GM18868 (cell line): ENCODE measurements around the gene ACSBG1.
A peak's percentile ranks its signal among the peaks of the same experiment; 100 is the strongest.
"Not testable (repeated sequence)": the region's sequence is repeated elsewhere in the genome, so short reads cannot be mapped to it uniquely, and the experiment has no call there.

Source experiments
- ATAC-seq: cut with Tn5 transposase; IDR thresholded peaks from one replicate; pipeline ENCODE4 v1.9.1; 2021; ENCODE audit warnings: mild to moderate bottlenecking, moderate library complexity; ENCODE audit not compliant: unreplicated experiment

Gene ACSBG1

GRCh38 chr15:78251136-78251535, 16.8 kb upstream of the ACSBG1 start:
- no peak for ATAC-seq

DNA sequence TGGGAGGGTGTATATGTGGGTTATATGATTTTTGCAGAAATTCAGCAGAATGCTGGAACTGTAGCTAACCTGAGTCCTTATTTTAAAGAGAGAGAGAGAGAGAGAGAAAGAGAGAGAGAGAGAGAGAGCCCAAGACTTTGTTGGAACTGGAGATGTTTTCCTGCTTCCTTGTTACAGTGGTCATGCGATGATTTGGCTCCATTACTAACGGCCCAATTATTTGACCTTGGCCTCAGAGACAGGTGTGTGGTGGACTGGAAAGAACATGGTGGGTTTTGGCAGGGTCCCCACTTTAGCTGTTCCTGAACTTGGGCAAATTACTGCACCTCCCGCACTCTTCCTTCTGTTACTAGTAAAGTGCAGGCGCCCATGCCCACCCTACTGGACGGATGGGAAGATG, 14.8 kb upstream of the ACSBG1 start:
- ATAC-seq = no peak

GRCh38 chr15:78247911-78248310, 13.5 kb upstream of the ACSBG1 start:
- ATAC-seq = no peak

GRCh38 chr15:78245976-78246620, 11.7 kb upstream of the ACSBG1 start:
- ATAC-seq = not testable (repeated sequence)

GRCh38 chr15:78245392-78245791, 11.0 kb upstream of the ACSBG1 start:
- ATAC-seq = not testable (repeated sequence)

GRCh38 chr15:78244893-78245292, 10.5 kb upstream of the ACSBG1 start:
- ATAC-seq = no peak

- ATAC-seq = no peak
Measured at GRCh38 chr15:78244101-78244500, 9.7 kb upstream of the ACSBG1 start.

- ATAC-seq = no peak
Measured at GRCh38 chr15:78243491-78243941, 9.2 kb upstream of the ACSBG1 start.

- no peak for ATAC-seq
Measured at GRCh38 chr15:78243058-78243457, 8.7 kb upstream of the ACSBG1 start.

DNA sequence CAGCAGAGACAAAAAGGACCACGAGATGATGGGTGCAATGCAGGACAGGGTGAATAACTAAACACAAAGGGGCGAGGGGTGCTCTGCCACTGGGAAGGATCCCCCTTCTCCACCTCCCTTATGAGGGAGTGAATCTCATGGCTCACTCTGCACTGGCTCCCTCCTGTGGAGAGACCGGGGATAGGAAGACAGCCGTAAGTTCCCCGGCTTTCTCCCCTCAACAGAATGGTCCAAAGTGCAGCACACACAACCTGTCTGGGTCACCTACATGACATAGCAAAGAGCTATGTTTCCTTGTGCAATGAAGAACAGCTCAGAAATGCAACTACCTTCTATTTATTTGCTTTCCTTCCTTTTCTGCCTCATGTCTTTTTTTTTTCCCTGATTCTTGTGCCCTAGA, 7.8 kb upstream of the ACSBG1 start:
- ATAC-seq = no peak

DNA sequence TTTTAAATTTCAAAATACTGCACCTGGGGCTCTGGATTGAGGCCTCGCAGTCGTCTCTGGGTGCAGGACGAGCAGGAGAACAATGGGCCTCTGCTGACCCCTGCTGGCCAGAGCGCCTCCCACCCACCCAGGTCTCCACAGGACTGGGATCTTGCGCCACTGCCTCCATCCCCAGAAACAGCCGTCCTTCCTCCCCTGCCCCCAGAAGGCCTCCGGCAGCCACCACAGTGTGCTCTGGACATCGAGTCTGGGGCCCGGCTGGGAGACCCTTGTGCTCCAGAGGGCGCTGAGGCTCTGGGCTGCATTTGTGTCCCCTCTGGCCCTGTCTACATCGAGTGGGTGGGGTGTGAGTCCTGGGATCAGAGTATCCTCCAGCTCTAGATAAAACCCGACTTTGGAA, 6.7 kb upstream of the ACSBG1 start:
- ATAC-seq = no peak

DNA sequence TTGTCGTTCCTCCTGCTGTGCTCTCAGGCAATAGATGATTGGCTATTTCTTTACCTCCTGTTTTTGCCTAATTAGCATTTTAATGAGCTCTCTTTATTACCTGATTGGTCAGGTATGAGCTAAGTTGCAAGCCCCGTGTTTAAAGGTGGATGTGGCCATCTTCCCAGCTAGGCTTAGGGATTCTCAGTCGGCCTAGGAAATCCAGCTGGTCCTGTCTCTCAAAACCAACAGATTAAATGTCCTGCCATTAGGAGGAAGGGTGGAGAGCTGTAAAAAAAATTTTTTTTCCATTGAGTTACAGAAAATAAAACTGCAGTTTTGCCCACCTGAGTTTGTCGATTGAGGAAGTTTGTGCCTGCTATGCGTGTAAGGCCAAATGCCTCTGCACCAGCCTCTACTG, 5.4 kb upstream of the ACSBG1 start:
- no peak for ATAC-seq

GRCh38 chr15:78237146-78237545, 2.8 kb upstream of the ACSBG1 start:
- no peak for ATAC-seq

DNA sequence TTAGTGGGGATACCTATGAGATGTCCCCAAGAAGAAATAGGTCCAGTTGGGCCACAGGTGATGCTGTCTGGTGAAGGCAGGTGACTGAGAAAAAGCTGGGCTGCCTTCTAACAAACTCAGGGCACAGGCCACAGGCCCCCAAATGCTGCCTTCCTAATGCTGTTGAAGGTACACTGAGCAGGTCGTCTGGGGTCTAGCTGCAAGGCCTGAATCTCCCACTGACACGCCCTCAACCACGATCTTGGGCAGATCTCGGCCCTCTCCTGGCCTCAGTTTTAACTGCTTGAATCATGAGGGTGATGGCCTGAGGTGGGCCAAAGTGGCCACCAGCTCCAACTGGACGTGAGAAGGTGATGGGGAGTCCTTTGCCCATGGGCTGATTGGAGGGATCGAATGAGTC, 2.1 kb upstream of the ACSBG1 start:
- ATAC-seq = no peak

DNA sequence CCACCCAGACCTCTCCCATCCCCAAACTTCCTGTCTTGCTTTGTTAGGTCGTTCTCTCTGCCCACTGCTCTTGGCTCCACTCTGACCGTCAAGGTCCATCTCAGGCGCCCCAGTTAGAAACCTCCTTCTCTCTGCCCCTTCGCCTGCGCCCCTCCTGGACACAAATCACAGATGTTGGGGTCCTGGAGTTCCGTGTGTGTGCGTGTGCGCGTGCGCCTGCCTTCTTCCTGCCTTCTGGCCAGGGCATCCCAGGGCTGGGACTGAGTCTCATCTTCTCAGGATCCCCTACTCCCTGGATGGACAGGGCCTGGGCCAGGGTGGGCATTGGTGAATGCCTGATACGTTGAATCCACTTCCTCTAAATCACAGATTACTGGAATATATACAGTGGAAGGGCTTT, 869 bp downstream of the ACSBG1 start:
- ATAC-seq = no peak

GRCh38 chr15:78232951-78233350, 1.4 kb downstream of the ACSBG1 start:
- ATAC-seq = no peak

GRCh38 chr15:78229431-78230406, 4.6 kb downstream of the ACSBG1 start:
- ATAC-seq = no peak

DNA sequence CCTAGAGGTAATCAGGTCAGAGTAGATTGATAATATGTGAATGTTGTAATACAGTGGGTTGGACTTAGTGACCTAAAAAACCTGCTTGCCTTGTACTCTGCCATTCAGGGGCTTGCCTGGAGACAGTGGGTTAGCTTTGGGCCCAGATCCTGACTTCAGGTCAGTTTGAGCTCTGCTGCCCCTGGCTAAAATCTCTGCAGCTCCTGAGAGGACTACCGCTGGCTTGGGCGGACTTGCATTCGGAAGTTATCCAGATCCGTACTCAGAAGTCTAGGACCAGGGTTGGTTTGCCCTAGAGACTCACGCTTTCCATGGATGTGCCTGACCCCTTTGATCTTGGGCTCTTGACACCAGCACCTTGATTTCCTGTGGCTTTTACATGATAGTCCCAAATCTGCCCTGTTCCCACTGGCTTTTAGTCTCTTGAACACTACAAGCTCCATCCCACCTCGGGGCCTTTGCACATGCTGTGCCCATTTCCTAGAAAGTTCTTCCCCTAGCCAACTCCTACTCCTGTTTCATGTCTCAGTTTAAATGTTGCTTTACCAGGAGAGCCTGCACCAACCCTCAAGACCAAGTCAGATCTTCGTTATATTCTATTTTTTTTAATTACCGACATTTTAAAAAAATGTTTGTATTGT, 5.9 kb downstream of the ACSBG1 start:
- no peak for ATAC-seq

GRCh38 chr15:78225783-78226541, 8.4 kb downstream of the ACSBG1 start:
- ATAC-seq = peak; percentile 64

DNA sequence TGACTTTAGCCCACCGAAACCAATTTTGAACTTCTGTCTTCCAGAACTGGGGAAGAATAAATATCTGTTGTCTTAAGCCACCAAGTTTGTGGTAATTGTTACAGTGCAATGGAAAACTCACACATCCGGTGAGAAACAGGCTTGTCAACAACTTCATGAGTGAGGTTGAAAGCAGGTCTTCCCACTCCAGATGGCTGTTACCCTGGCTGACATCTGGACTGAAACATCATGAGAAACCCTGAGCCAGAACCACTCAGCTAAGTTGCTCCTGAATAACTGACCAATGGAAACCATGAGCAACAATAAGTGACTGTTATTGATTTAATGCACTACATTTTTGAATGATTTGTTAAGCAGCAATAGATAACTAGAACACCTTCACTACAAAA, 10.3 kb downstream of the ACSBG1 start:
- no peak for ATAC-seq
